Activated effector memory CD4-positive, alpha-beta T cell treated with anti-CD3 and anti-CD28 coated beads, Interleukin-2, amount 50 U/mL, for 16 hours (primary cell): Measurements from ENCODE around the gene RNF103.
A peak's percentile ranks its signal among the peaks of the same experiment; 100 is the strongest.
"Not testable (repeated sequence)": the region's sequence is repeated elsewhere in the genome, so short reads cannot be mapped to it uniquely, and the experiment has no call there.

Experiments used
- DNase-seq: peaks from one replicate; pipeline ENCODE4 v3.0.0-alpha.2; 2020

Gene RNF103, protein sequence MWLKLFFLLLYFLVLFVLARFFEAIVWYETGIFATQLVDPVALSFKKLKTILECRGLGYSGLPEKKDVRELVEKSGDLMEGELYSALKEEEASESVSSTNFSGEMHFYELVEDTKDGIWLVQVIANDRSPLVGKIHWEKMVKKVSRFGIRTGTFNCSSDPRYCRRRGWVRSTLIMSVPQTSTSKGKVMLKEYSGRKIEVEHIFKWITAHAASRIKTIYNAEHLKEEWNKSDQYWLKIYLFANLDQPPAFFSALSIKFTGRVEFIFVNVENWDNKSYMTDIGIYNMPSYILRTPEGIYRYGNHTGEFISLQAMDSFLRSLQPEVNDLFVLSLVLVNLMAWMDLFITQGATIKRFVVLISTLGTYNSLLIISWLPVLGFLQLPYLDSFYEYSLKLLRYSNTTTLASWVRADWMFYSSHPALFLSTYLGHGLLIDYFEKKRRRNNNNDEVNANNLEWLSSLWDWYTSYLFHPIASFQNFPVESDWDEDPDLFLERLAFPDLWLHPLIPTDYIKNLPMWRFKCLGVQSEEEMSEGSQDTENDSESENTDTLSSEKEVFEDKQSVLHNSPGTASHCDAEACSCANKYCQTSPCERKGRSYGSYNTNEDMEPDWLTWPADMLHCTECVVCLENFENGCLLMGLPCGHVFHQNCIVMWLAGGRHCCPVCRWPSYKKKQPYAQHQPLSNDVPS

DNA sequence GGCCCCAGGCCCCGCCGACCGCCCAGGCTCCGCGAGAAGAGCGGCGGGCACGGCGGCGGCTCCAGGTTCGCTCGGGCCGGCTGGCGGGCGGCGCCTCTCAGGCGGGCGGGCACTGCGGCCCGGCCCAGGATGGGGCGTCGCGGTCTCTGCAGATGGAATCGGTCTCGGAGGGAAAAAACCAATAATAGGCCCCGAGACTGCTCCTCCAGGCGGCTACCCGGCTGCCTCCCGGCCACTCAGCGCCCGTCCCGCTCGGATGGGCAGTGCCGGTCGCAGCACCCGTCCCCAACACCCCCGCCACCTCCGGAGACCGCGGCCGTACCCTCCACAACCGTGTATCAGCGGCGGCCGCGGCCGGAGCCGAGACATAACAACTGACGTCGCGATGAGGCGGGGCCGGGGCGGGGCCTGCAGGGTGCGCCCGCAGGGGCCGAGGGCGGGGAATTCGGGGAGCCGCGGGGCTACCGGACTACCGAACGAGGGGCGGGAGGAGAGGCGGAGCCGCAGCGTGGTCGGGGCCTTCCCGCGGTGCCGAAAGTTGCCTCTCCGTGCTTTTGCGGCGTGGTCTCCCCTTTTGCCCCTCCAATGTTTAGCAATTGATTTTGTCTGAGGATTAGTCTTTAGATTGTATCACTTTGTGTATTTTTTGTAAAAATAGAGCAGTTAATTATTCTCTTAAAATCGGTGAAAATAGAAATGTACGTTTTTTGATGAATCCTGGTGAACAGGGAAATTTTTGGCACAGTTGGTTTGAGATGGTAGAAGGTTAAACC, at the start of gene RNF103:
Gene RNF103 (minus strand): TSS at position 372 of the 773 bp plus-strand sequence. CDS start 979 bp downstream, outside the sequence.
- DNase-seq: peak; percentile 98

DNA sequence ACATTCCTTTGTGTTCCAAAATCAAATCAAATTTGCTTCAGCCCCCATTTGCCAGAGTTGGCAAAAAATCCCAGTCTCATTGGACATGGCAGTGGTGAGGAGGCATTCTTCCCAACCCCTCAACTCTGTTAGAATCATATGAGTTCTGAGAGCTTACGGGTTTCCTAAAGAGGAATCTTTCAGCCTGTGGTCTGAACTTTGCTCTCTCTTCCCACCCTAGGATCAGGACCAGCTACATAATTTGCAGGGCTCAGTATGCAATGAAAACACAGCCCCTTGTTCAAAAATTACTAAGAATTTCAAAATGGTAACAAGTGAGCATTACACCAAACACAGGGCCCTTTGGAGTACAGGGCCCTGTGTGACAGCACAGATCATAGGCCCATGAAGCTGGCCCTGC, 49.3 kb upstream of the RNF103 start:
- DNase-seq: no peak

DNA sequence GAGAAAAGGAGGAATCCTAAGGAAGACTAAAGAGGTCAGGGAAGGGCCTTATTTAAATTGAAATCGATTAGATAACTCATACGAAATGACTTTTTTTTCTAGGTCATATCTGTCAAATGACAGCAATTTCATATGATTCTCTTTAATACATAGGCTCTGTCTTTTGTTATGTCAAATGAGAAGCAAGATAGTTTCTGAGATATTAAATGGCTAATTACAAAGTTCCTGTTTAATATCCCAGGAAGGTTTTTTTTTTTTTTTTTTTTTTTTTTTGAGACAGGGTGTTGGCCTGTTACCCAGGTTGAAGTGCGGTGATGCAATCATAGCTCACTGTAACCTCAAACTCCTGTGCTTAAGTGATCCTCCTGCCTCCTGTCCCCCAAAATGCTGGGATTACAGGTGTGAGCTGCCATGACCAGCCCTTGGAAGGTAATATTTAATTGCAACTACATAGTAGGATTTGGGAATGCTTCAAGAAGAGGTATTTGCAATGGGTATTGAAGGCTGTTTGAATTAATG, 48.4 kb upstream of the RNF103 start:
- DNase-seq: no peak

DNA sequence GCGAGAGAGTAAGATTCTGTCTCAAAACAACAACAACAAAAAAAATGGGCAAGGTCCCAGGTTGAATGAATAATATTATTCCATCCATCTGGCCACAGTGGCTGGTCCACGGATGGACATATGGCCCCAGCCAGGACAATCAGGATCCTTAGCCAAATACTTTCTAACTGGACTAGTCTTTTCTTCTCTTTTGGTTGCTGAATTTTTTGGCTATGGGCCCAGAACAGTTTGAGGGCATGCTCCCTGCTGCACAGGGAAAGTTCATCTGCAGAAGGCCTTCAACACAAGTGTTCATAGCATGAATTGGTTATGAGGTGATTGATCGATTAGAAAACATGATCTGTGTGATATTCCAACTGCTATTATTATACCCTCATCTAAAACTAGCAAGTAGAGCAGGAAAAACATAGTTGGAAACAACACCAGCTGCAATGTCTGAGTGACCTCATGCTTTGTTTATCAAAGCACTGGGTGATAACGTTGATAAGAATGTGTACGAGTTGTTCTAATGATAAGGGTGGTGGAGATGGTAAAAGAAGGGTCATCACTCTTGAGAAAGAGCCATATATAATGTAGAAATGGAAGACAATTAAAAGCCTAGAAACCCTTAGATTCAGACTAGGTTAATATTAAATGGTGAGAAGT, 47.8 kb upstream of the RNF103 start:
- no peak for DNase-seq

DNA sequence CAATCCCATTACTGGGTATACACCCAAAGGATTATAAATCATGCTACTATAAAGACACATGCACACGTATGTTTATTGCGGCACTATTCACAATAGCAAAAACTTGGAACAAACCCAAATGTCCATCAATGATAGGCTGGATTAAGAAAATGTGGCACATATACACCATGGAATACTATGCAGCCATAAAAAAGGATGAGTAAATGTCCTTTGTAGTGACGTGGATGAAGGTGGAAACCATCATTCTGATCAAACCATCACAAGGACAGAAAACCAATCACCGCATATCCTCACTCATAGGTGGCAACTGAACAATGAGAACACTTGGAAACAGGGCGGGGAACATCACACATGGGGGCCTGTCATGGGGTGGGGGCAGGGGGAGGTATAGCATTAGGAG, 45.7 kb upstream of the RNF103 start:
- DNase-seq: not testable (repeated sequence)

DNA sequence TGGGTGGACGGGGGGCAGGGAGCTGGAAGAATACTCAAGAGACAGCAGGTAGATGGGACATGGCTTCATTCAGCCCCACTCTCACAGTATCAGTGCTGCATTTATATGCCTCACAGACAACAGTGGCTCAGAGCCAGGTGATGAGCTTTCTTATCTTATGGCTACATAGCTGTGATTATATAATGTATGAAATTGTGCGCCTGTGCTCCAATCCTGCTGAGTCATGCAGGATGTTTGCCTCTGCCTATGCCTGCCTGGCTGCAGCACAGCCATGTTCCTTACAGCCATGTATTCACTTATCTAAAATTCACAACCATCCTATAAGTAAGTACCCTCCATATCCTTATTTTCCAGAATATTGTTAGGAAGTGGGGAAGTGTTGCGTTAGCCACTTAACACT, 37.7 kb upstream of the RNF103 start:
- no peak for DNase-seq

DNA sequence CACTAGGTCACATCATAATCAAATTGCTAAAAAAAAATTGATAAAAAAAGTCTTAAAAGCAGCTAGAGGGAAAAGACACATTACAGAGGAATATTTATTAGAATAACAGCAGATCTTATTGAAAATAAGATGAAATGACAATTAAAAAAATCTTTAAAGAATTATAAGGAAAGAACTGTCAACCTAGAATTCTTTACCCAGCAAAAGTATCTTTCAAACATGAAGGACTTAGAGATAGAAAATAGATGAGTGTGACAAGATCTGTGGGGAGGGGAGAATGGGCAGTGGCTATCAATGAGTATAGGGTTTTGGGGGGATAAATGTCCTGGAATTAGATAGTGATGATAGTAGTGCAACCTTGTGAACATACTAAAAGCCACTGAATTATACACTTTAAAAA, 26.5 kb upstream of the RNF103 start:
- DNase-seq: no peak

DNA sequence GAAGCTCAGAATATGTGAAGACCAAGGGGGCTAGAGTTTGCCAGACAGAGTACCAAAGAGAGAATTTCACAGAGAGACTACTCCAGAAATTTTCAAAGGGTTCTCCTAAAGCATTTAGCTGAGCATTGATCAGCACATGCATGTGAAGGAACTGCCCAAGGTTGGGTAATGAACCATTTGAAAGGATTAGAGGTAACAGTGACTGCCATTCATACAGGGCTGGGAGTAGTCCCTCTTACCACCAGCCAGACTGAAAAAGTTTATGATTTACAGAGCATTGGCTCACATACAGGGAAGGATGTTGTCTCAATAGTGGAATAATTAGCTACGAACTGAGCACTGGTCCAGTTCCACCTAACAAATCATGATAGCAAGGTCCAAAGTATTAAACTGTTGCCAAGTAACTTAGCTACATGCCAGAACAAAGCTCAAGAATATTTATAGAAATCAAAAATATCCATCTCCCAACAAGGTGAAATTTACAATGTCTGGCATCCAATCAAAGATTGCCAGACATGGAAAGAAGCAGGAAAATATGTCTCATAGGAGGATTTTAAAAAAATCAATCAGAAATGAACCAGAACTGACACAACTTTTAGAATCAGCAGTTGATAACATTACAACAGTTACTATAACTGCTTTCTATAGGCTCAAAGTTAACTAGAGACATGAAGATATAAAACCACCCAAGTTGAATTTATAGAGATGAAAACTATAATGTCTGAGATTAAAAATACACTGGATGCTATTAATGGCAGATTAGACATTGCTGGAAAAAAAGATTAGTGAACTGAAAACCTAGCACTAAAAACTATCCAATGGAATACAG, 25.7 kb upstream of the RNF103 start:
- no peak for DNase-seq

DNA sequence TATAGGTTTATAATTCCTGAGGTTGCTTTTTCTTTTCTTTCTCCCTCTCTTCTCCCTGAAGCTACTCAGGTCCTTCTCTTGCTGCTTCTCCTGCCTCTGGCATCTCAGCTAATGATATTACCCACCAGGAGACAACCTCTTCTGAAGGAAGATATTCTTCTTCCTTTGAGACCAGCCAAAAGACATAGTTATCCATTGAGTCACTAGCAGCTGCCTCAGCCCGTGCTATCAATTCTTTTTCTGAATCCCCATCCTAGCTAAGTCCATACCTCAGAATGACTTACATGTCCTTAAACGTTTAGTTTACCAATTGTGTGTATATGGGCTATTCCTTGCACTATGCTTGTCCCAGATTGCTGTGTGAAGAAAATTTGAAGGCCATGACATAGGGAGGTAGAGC, 25.0 kb upstream of the RNF103 start:
- DNase-seq: no peak

DNA sequence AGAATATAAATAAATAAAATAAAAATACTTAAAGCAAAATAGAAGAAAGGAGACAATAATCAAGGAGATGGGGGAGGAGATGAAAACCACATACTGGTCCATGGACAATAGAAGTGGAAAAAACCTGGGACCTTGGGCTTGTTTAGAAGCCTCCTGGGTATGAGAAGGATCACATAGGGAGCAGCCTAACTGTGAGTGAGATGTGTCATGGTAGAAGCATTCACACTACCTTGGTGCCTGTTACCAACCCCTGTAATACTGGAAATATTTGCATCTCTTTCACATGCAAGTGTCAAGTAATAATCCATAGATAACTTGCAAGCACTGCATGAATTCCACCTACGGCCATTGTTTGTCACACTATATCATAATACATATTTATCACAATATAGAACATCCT, 23.2 kb upstream of the RNF103 start:
- no peak for DNase-seq

DNA sequence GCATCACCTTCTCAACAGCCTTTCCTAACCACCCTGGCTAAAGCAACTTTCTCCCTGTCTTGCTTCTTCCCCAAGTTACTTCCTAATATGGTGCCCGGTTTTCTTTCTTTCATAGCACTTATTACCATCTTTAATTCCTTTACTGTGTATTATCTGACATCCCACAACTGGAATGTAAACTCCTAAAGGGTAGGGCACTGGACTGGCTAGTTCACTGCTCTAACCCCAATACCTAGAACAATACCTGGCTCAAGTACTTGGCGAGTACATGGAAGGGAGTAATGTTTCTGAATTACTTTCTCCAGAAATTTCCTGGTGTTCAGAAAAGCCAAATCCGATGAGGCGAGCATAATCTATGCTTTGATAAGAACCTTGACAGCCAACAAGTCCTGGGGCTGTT, 22.7 kb upstream of the RNF103 start:
- no peak for DNase-seq

DNA sequence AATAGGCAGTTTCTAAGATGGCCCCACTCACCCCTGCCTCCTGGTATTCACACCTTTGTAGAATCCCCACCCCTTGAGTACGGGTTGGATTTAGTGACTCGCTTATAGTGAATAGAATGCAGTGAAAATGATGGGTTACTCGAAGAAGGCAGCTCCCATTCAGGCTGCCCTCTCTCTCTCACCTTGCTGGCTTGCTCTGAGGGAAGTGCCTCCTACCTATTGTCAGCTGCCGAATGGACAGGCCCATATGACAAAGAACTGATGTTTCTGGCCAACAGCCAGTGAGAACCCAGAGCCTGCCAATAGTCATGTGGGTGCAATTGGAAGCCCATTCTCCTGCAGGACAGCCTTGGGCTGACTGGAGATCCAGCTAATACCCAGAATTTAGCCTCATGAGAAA, 22.1 kb upstream of the RNF103 start:
- no peak for DNase-seq

DNA sequence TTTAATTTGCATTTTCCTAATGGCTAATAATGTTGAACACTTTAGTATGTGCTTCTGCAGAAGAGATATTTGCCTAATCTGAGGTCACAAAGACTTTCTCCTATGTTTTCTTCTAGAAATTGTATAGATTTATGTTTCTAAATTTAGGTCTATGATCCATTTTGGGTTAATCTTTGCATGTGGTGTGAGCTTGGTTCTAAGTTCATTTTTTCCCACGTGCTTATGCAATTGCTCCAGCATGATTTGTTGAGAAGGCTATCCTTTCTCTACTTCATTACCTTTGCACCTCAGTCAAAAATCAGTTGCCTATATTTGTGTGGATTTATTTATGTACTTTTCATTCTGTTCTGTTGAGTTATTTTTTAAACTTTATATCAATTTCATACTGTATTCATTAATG, 15.0 kb upstream of the RNF103 start:
- DNase-seq: no peak

DNA sequence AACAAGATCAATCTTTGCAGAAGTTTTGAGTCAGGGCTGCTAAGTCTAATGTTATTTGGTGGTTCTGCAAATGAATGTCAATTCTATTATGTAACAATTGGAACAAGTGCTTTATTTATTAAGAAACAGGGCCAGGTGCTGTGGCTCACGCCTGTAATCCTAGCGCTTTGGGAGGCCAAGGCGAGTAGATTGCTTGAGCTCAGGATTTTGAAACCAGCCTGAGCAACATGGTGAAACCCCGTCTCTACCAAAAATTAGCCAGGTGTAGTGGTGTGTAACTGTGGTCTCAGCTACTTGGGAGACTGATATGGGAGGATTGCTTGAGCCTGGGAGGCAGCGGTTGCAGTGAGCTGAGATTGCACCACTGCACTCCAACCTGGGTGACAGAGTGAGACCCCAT, 13.2 kb upstream of the RNF103 start:
- DNase-seq: no peak

DNA sequence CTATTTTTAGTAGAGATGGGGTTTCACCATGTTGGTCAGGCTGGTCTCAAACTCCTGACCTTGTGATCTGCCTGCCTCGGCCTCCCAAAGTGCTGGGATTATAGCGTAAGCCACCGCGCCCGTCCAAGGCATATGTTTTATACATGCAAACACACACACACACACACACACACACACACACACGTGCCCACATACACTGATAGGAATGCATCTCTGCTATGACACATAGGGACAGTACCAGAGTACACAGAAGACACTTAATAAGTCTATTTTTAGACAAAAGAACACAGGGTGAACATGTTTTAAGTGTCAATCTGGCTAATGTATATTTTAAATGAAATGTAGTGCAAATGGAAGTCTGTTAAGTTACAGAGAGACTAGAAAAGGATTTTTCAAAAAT, 10.7 kb upstream of the RNF103 start:
- DNase-seq: no peak

DNA sequence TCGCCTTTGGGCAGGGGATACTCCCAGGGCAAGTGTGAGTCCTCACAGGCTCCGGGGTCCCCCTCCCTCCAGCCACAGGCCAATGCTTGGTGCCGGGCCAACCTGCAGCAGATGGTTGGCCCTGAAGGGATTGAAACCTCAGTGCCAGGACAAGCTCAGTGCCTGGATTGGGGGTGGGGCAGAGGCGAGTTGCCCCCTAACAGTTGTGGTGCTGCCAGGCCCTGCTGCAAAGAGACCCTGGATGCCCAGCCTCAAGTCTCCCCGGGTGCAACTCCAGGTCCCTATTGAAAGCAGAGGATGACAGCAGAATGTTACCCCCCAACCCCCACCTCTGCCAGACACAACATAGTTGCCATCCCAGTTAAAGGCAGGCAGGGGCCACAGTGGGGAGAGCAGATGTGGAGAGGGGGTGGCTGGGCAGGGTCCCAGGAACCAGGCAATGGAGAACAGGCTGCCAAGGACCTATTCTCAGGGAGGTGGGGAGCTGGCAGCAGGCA, 9.5 kb upstream of the RNF103 start:
- DNase-seq: no peak

DNA sequence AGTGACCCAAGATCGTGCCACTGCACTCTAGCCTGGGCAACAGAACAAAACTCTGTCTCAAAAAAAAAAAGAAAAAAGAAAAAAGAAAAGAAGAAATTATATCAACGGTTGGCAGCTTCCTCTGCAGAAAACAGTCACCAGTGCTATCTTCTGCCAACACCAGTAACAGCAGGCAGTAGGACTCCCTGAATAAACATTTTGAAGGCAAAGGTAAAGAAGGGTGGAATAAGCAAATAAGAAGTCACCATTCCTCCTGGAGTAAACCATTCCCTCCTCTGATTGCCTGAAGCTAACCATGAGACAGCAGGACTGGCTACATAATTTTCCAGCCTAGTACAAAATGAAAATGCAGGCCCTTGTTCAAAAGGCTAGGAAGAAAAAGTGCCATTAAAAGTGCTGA, 9.0 kb upstream of the RNF103 start:
- DNase-seq: no peak

DNA sequence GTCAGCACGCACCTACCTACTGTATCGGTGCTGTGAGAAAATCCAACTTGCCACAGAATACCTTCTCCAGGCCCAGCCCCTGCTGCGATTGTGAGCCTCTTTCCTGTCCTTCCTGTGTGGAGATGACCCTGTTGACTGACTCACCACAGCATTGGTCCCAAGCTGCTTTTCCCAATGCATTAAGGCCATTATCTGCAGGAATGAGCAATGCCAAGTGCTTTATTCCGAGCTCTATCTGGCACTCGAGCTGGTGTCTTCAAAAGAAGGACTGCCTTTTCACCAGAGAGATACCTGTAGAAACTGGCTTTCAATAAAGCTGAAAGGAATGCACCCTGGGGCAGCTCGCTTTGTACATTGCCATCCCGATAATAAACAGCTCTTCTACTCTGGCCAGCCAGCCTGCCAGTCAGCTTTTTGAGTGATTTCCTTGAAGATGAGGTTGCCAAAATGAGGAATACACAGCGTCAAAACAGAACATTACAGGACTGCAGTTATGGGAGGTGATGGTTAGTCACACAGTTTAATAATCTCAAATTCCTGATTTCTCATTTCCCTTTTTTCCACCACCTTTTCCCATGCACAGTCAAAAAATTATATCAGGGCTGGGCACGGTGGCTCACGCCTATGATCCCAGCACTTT, 8.3 kb upstream of the RNF103 start:
- no peak for DNase-seq

DNA sequence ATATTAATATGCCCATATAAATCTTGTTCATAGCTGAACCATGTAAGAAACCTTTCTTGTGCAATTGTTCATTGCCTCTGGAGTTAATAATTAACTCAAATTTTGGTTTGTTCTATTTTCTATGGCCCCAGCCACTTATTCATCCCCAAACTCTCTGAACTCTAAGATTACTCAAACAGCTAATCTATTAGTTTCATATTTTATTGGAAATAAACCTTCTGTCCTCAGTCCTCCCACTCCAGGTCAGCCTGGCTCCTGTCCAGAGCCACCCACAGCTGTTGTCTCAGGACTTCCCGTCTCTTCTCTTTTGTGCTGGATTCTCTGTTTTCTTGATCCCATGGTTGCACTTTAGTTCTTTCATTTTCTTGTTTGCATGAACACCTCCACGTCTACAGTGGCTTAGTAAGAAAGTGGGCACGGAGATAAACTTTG, 4.4 kb upstream of the RNF103 start:
- no peak for DNase-seq

DNA sequence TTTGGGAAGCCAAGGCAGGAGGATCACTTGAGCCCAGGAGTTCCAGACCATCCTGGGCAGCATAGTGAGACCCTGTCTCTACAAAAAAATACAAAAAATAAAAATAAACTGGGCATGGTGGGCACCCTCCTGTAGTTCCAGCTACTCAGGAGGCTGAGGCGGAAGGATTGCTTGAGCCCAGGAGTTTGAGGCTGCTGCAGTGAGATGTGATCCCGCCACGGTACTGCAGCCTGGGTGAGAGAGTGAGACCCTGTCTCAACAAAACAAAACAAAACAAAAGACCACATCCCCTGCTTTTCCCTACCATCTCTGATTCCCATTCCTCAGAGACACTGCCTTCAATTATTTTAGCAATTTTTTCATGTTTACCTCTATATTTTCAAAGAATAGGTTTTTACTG, 3.9 kb upstream of the RNF103 start:
- no peak for DNase-seq

DNA sequence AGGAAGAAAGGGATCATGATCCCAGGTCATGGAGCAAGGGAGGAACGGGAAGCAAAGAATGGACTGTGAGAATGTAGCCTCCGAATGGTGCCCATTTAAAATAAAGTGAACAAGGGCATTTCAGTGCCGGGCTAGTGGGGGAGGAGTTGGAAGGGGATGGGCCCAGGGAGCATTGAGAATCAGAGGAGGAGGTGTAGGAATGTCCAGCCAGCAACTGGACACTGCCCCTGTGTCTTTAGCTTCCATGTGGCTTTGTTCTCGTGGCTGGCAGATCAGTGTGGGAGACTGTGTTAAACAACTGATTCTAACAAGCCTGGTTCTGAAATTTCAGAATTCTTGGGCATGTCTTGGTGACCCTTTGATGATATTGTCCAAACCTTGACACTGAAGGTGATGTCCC, 1.4 kb upstream of the RNF103 start:
- no peak for DNase-seq

DNA sequence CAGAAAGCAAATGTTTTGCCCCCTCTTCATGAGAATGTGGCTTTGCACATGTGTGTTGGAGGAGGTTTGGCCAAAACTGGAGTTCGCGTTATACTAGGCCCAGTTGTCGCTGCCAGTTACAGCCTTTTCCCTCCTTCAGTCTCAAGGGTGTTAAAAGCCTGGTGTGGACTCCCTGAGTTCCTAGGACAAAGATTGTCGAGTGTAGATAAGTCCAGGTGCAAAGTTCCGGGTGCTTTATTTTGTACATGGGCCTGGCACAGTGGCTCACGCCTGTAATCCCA, 542 bp upstream of the RNF103 start:
- DNase-seq: no peak
